ENCODE measurements around the gene CIBAR2.

Gene CIBAR2

GRCh38 chr16:85145188-85145587 is 32.9 kb upstream of the CIBAR2 start:
- DNase-seq (ENCODE audit: low read depth): no peak
- no peak for TF ChIP-seq CTCF (IDR thresholded peaks at IDR 0.05; ENCODE audit: insufficient read depth, low read depth, low read length, missing control alignments)
- H3K4me3 ChIP-seq (ENCODE audit: low read depth, low read length): no peak overlapping the region

- no peak for DNase-seq (ENCODE audit: low read depth)
- no peak overlapping the region for H3K4me3 ChIP-seq (ENCODE audit: low read depth, low read length)
- no peak for TF ChIP-seq CTCF (IDR thresholded peaks at IDR 0.05; ENCODE audit: insufficient read depth, low read depth, low read length, missing control alignments)
Observed at GRCh38 chr16:85144026-85144915, 32.0 kb upstream of the CIBAR2 start.

- no peak for DNase-seq (ENCODE audit: low read depth)
- H3K4me3 ChIP-seq (ENCODE audit: low read depth, low read length): no peak overlapping the region
- no peak for TF ChIP-seq CTCF (IDR thresholded peaks at IDR 0.05; ENCODE audit: insufficient read depth, low read depth, low read length, missing control alignments)
Observed at GRCh38 chr16:85142771-85143211, 30.5 kb upstream of the CIBAR2 start.

- no peak for TF ChIP-seq CTCF (IDR thresholded peaks at IDR 0.05; ENCODE audit: insufficient read depth, low read depth, low read length, missing control alignments)
- no peak for DNase-seq (ENCODE audit: low read depth)
Observed at GRCh38 chr16:85142129-85142513, 29.8 kb upstream of the CIBAR2 start.

GRCh38 chr16:85141491-85142128 is 29.3 kb upstream of the CIBAR2 start:
- H3K4me3 ChIP-seq (ENCODE audit: low read depth, low read length): no peak overlapping the region
- no peak for DNase-seq (ENCODE audit: low read depth)
- no peak for TF ChIP-seq CTCF (IDR thresholded peaks at IDR 0.05; ENCODE audit: insufficient read depth, low read depth, low read length, missing control alignments)

More at GRCh38 chr16:85142129-85142513, 29.8 kb upstream of the CIBAR2 start:
- no peak overlapping the region for H3K4me3 ChIP-seq (ENCODE audit: low read depth, low read length)

- DNase-seq (ENCODE audit: low read depth): no peak
- no peak for TF ChIP-seq CTCF (IDR thresholded peaks at IDR 0.05; ENCODE audit: insufficient read depth, low read depth, low read length, missing control alignments)
- no peak overlapping the region for H3K4me3 ChIP-seq (ENCODE audit: low read depth, low read length)
Observed at GRCh38 chr16:85140455-85141012, 28.3 kb upstream of the CIBAR2 start.

Measured in GM12865 (cell line).